SK-N-SH (cell line): Measurements from ENCODE around the gene LRRC51.

ENCODE experiments used
- CTCF ChIP-seq: fragments of 200-600 bp; sonication (generic); IDR thresholded peaks from 2 replicates; pipeline ENCODE4 v1.6.1; 2017; ENCODE audit warnings: antibody characterized with exemption, mild to moderate bottlenecking, moderate library complexity
- EP300 ChIP-seq, 2 experiments: IDR thresholded peaks; 2 replicates each; pipeline versions ENCODE4 v1.4.0 to v1.6.1; 2012; ENCODE audit warnings: borderline replicate concordance in 1 of 2, low read depth in 1 of 2, low read length in 1 of 2
- GATA2 ChIP-seq: sonication (generic); formaldehyde crosslinking; IDR thresholded peaks from 2 replicates; pipeline ENCODE4 v1.5.0; 2020; ENCODE audit warnings: mild to moderate bottlenecking, missing genetic modification reagents
- IRF3 ChIP-seq: fragments of 150-350 bp; IDR thresholded peaks from 2 replicates; pipeline ENCODE4 v1.6.1; 2016; ENCODE audit warnings: mild to moderate bottlenecking, low read depth, low read length
- POLR2AphosphoS5 ChIP-seq: IDR thresholded peaks from 2 replicates; pipeline ENCODE4 v1.6.1; 2012; ENCODE audit warnings: low read depth, low read length
- SMC3 ChIP-seq: IDR thresholded peaks from 2 replicates; pipeline ENCODE4 v1.6.1; 2012; ENCODE audit warnings: low read depth, low read length, improper control_type of control experiment
- YY1 ChIP-seq: IDR thresholded peaks from 2 replicates; pipeline ENCODE4 v1.4.0; 2012; ENCODE audit warnings: low read depth, mild to moderate bottlenecking

- TF ChIP-seq YY1 (no peak), IRF3 (no peak), CTCF (no peak), POLR2AphosphoS5 (no peak), EP300 (IDR thresholded peaks at IDR 0.05; ENCODE audit: borderline replicate concordance in 1 of 2, low read depth in 1 of 2, low read length in 1 of 2) (no peak), GATA2 (no peak), SMC3 (no peak)
Measured at GRCh38 chr11:72105888-72106287, 25.2 kb downstream of the LRRC51 start, which contains the start of gene TOMT.
